Tibial nerve (tissue), 3 donors: ENCODE measurements around the gene DNAJC1.

Experiments used
- CTCF ChIP-seq, 5 experiments: fragments of 200-600 bp in 3 of 5; fragments of 450-650 bp in 2 of 5; sonication (generic) in 3 of 5; IDR thresholded peaks; one replicate each; pipeline ENCODE4 v1.5.1; 2016 to 2019; ENCODE audit warnings: antibody characterized with exemption in 5 of 5, mild to moderate bottlenecking in 3 of 5, moderate library complexity in 2 of 5
- POLR2A ChIP-seq, 2 donors: fragments of 450-650 bp; IDR thresholded peaks; one replicate each; pipeline ENCODE4 v1.6.1; 2017; ENCODE audit warnings: antibody characterized with exemption in 2 of 2, mild to moderate bottlenecking in 2 of 2, moderate library complexity in 2 of 2

- no peak for TF ChIP-seq POLR2A (IDR thresholded peaks at IDR 0.05)
- TF ChIP-seq CTCF (IDR thresholded peaks at IDR 0.05) = no peak
Measured at GRCh38 chr10:21808550-21808949, 195.0 kb downstream of the DNAJC1 start.
